ENCODE data around the gene SPATA17.

DNA sequence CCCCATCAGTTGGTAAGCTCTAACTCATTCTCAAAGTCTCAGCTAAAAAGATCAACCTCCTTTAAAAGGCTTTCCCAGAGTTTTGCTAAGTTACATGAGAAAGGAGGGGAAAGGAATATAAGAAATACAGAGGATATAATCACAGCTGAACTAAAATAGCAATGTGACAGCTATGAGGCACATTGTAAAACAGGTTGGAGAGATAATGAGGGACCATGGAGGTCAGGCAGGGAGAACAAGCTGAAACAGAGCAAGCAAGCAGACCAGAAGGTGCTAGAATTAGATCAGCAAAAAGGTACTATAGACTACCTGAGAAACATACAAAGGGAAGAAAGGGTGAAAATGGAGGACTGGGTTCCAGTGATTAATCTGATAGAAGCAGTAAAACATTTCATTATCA, 28.8 kb upstream of the SPATA17 start:
- no peak for TF ChIP-seq POLR2A (IDR thresholded peaks at IDR 0.05; ENCODE audit: control extremely low read depth in 1 of 2, low read depth in 2 of 2, low read length in 2 of 2)
- no peak for TF ChIP-seq TBP (IDR thresholded peaks at IDR 0.05; ENCODE audit: low read depth, low read length)
- TF ChIP-seq, protein P1, sequence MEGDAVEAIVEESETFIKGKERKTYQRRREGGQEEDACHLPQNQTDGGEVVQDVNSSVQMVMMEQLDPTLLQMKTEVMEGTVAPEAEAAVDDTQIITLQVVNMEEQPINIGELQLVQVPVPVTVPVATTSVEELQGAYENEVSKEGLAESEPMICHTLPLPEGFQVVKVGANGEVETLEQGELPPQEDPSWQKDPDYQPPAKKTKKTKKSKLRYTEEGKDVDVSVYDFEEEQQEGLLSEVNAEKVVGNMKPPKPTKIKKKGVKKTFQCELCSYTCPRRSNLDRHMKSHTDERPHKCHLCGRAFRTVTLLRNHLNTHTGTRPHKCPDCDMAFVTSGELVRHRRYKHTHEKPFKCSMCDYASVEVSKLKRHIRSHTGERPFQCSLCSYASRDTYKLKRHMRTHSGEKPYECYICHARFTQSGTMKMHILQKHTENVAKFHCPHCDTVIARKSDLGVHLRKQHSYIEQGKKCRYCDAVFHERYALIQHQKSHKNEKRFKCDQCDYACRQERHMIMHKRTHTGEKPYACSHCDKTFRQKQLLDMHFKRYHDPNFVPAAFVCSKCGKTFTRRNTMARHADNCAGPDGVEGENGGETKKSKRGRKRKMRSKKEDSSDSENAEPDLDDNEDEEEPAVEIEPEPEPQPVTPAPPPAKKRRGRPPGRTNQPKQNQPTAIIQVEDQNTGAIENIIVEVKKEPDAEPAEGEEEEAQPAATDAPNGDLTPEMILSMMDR (IDR thresholded peaks at IDR 0.05; ENCODE audit: control extremely low read depth in 1 of 3, insufficient read depth in 1 of 3, low read depth in 1 of 3, low read length in 3 of 3) = no peak
- no peak for TF ChIP-seq SP1 (IDR thresholded peaks at IDR 0.05; ENCODE audit: low read depth, low read length)
- no peak for TF ChIP-seq POLR2AphosphoS5 (IDR thresholded peaks at IDR 0.05; ENCODE audit: low read depth, low read length)

Data from H1 (cell line).